HG03457 (cell line): Measurements from ENCODE around the gene SHMT2.

ENCODE experiments used
- ATAC-seq: cut with Tn5 transposase; IDR thresholded peaks from one replicate; pipeline ENCODE4 v1.9.1; 2021; ENCODE audit warnings: moderate number of reproducible peaks; ENCODE audit not compliant: unreplicated experiment

The SHMT2 gene

GRCh38 chr12:57213763-57214397 lies 15.6 kb upstream of the SHMT2 start:
- ATAC-seq, result no peak

DNA sequence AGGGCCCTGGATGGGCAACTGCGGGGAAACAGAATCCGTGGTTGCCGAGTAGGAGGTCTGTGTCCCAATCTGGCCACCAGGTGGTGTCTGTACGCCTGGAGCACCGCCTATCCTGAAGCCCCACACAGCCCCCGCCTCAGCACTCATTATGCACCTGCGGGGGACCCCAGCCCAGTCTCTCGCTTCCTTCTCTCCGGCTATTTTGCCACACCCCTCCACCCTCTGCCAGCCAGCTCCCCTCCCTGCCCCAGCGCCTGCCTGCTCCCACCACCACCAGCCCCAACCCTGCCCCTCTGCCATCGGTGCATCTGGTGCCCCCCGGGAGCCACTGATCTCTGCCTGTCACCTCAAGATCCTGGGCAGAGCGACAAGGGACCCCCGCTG lies 15.1 kb upstream of the SHMT2 start:
- ATAC-seq, result no peak

- ATAC-seq, result no peak
These were observed 14.4 kb upstream of the SHMT2 start for GRCh38 chr12:57215065-57215464.

GRCh38 chr12:57215668-57216013 lies 13.9 kb upstream of the SHMT2 start:
- no peak for ATAC-seq

DNA sequence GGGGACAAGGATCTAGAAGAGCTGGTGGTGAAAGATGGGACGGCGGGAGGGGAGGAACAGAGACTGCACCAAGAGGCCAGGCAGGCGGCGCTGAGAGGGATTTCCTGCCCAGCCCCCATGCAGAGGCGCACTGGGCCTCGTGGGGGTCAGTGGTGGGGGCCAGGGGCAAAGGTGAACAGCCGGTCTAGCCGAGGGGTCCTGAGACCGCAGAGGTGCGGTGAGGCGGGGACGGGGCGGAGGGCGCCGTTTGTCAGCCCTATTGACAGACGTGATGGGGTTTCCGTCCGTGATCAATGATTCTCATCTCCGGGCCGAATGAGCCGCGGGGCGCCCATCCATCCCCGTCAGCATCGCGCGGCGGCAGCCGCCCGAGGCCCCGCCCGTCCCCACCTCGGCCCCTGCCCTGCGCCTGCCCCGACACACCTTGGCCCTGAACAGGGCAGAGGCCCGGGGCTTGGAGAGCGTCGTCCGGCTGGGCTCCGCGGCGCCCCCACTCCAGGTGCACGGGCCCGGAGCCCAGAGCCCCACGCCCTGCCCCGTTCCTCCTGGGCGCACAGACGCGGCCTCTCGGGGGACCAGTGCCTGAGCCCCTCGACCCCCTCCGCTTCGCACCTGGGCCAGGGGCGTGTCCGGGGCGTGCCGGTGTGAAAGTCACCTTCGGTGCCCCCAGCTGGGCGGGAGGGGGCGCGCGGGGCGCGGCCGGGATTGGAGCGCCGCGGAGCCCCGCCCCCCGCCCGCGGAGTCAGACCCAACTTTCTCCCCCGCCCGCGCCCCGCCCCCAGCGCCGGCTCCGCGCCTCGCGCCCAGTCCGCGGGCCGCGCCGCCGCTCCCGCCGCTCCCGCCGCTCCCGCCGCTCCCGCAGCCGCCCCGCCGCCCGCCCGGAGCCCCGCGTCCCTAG lies 13.2 kb upstream of the SHMT2 start, which contains the start of gene NXPH4:
Gene NXPH4, plus strand, starts transcription at position 781 of the 898 bp plus-strand sequence. CDS start 176 bp downstream, outside the sequence.
- no peak for ATAC-seq

GRCh38 chr12:57216921-57217879 lies 12.3 kb upstream of the SHMT2 start:
- no peak for ATAC-seq

- no peak for ATAC-seq
These were observed 11.3 kb upstream of the SHMT2 start for GRCh38 chr12:57218030-57218853.

DNA sequence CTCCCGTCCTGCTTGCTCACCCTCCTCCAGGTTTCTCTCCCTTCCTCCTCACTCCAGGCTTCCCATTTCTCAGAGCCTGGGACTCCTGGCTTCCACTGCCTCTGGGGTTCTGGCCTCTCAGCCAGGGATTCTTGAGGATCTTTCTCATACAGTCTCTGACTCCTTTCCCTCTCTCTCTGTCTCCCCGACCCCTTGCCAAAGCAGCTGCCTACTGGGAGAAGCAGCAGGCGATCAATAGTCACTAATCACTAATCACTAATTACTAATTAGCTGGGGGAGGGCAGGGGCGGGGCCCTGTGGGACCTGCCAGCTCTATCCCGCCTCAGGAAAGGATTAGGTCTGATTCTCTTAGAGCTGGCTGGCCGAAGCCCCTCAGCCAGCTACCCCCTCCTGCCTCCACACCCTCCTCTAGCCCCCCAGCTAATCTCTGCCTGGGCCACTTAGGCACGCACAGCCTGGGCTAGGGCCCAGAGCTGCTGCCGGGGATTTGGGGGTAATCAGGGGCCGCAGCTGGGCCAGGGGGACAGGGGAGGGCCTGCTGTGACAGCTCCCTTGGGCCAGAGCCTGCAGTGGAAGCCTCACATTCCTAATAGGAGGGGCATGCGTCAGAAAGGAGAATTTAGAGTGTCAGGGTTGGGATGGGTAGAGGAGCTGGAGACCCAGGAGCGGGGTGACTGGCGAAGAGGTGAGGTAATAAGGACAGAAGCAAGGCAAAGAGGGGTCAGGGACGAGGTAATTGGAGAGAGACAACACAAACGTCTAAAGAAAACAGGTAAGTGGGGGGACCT lies 10.1 kb upstream of the SHMT2 start:
- no peak for ATAC-seq

GRCh38 chr12:57219993-57220754 lies 9.3 kb upstream of the SHMT2 start:
- no peak for ATAC-seq

- no peak for ATAC-seq
These were observed 8.7 kb upstream of the SHMT2 start for GRCh38 chr12:57220770-57221168.

DNA sequence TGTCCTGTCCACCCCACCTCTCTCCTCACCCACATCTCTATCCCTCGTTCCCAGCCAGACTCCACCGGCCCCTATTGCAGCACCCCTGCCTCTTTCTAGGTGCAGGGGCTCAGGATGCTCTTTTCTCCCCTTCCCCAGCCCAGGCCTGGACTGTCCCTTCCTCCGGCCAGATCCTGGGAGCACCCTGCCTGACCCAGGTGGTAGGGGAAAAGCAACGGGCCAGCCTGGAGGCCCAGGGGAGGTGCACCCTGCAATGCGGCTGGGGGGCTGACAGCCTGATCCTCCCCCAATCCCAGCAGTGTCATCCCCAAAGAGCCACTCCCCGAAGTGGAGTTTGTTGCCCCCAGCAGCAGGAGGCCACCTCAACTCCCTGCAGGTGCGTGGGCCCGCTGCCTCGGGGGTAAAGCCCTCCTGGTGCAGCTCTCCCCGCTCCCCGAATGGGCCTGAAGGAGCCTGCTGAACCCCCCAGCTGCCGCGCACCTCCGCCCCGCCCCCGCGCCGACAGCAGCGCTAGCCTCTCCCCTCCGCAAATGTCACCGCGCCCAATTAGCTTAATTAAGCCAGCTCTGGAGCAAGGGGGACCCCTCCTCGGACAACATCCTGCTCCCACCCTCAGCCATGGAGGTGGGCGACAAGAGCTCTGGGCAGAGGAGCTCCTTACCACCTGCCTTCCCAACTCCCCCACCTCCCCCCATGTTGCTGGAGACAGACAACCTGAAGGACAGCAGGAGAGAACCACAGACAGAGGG lies 8.2 kb upstream of the SHMT2 start:
- no peak for ATAC-seq

DNA sequence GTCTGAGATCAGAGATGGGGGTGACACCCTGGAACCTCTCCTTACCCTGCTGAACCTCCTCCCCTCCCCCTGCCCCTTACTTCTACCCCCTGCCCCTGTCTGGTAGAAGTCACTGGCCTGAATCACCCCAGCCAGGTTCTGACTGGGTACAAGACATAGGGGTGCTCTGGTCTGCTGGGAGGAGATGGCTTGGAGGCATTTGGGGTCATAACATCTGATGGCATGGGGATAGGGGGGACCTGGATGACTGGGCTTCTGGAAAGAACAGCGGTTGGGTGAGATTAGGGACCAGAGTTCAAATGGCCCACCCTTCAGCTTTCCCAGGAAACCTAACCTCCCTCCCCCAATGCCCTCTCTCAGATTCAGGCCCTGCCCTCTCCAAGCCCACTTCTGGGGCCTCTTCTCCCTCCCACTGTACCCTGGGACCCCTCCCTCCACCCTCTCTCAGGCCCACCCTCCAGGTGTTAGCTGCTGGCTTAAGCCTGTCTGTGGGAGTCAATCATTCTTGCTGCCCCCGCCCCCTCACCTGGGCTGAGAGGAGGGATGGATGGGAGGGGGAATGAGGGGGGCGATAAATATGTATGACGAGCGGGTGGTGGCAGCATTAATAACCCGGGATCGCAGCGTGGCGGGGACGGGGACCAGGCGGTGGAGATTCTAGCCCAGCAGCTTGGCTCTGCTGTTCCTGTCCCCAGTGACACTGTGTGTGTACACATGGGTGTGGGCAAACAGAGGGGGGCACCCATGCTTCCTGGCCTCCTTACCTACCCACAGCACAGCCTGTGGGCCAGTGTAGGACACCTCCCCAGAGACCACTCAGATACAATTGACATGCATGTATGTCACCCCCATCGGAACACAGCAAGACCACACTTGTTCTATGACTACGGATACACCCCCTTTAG lies 7.0 kb upstream of the SHMT2 start:
- ATAC-seq, result no peak

DNA sequence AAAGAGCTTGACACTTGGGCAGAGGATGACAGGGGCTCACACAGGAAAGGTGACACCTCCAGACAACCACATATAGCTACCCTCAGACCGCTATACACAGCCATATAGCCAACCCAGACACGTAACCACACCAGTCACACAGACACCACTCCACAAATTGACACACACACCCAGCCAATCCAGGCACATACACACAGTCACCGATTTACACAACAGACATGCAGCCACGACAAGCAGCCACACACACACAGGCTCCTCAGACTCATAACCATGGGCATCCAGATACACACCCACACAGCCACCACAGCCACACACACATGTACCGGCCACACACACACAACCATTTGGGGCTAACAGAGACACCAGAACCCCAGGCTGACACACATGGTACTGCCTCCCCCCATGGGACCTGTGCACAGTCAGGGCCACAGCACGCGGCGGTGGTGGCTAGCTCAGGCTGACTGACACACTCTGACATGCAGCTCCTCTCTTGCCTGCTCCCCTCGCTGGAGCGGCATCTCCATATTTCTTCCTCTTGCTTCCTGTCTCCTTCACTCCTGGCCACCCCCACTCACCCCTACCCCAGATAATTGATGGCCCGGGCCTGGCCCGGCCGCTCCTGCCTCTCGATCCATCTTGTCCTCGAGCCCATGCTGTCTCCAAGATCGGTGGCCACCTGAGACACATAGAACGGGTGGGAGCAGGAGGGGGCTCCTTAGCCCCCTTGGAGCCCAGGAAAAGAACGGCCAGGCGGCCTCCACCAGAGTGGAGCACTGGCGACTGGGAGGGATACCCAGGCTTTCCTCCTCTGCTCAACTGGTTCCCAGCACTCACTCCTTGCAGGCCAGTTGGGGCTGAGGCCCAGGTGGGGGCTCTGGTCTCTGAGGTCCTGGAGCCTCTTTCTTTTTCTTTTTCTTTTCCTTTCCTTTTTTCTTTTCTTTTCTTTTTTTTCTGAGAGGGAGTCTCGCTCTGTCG lies 6.0 kb upstream of the SHMT2 start:
- ATAC-seq, result no peak

DNA sequence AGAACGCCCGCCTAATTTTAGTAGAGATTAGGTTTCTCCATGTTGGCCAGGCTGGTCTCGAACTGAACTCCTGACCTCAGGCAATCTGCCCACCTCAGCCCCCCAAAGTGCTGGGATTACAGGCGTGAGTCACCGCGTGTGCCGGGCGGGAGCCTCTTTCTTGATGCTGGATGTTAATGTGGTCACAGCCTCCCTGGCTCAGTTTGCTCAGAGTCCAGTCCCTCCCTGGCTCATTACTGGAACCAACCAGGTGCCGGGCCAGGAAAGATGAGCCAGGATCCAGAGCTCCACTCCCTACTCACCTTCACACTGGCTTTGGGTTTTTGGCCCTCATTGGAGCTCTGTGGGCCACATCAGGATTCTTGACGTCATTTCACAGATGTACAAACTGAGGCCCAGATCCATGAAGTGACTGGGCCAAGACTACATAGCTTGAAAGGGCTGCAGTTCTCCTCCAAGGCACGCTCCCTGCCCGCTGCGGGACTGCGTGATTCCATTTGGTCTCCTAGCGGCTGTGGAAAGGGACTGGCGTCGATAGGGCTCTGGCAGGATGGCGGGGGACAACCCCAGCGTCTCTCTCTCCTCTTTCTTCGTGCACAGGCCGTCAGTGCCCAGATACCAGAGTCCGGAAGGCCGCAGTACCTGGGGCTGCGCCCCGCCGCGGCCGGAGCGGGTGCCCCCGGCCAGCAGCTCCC lies 5.1 kb upstream of the SHMT2 start:
- ATAC-seq, result no peak

GRCh38 chr12:57224973-57225679 lies 4.4 kb upstream of the SHMT2 start:
- ATAC-seq, result no peak
